Measurements from ENCODE around the gene CA4.
"Not testable (repeated sequence)": the region's sequence is repeated elsewhere in the genome, so short reads cannot be mapped to it uniquely, and the experiment has no call there.

DNA sequence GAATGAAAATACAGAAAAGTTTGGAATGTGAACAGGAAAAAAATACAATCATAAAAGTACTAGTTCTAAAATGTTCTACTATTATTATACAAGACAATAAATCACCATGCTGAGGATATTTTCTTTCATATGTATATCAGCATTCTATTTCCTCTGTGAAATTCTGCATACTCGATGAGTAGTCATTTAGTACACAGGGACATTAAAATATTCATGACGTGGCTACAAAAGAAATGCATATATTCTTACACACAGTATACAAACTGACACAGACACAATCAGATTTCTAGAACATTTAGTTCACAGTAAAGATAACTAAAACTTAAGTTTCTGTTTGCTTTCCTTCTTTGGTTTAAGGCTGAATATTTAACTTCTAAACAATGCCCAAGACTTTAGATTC lies 49.2 kb upstream of the CA4 start:
- TF ChIP-seq, protein P1, sequence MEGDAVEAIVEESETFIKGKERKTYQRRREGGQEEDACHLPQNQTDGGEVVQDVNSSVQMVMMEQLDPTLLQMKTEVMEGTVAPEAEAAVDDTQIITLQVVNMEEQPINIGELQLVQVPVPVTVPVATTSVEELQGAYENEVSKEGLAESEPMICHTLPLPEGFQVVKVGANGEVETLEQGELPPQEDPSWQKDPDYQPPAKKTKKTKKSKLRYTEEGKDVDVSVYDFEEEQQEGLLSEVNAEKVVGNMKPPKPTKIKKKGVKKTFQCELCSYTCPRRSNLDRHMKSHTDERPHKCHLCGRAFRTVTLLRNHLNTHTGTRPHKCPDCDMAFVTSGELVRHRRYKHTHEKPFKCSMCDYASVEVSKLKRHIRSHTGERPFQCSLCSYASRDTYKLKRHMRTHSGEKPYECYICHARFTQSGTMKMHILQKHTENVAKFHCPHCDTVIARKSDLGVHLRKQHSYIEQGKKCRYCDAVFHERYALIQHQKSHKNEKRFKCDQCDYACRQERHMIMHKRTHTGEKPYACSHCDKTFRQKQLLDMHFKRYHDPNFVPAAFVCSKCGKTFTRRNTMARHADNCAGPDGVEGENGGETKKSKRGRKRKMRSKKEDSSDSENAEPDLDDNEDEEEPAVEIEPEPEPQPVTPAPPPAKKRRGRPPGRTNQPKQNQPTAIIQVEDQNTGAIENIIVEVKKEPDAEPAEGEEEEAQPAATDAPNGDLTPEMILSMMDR (IDR thresholded peaks at IDR 0.05; ENCODE audit: borderline replicate concordance, extremely low read depth, low read length, poor library complexity, severe bottlenecking): not testable (repeated sequence)
- not testable (repeated sequence) for TF ChIP-seq EZH2 (IDR thresholded peaks at IDR 0.05; ENCODE audit: borderline replicate concordance, low read depth, low read length, severe bottlenecking)

Measured in DND-41 (cell line).